KMS-11 (cell line): ENCODE data around the gene C18orf32.
"Not testable (repeated sequence)": the region's sequence is repeated elsewhere in the genome, so short reads cannot be mapped to it uniquely, and the experiment has no call there.

Experiments
- H2AFZ ChIP-seq: fragments of 200-600 bp; sonication (generic); 2 replicates; pipeline ENCODE4 v1.6.1; 2016; ENCODE audit warnings: antibody characterized with exemption, mixed run types, low read depth
- H3K27ac ChIP-seq: fragments of 200-600 bp; sonication (generic); 2 replicates; pipeline ENCODE4 v1.6.1; 2016; ENCODE audit warnings: mild to moderate bottlenecking, mixed run types
- H3K27me3 ChIP-seq: fragments of 200-600 bp; sonication (generic); 2 replicates; pipeline ENCODE4 v1.6.1; 2017; ENCODE audit warnings: mild to moderate bottlenecking, low read depth, mixed run types, moderate library complexity; ENCODE audit not compliant: insufficient read depth
- H3K36me3 ChIP-seq: fragments of 200-600 bp; sonication (generic); 2 replicates; pipeline ENCODE4 v1.6.1; 2017; ENCODE audit warnings: mild to moderate bottlenecking, mixed run types; ENCODE audit not compliant: insufficient read depth
- H3K4me1 ChIP-seq: fragments of 200-600 bp; sonication (generic); 2 replicates; pipeline ENCODE4 v1.6.1; 2016; ENCODE audit warnings: mild to moderate bottlenecking, low read depth, mixed run types; ENCODE audit not compliant: poor library complexity, severe bottlenecking
- H3K4me2 ChIP-seq: fragments of 200-600 bp; sonication (generic); 2 replicates; pipeline ENCODE4 v1.7.0; 2016; ENCODE audit warnings: mild to moderate bottlenecking, mixed run types
- H3K4me3 ChIP-seq: fragments of 200-600 bp; sonication (generic); IDR thresholded peaks from 2 replicates; pipeline ENCODE4 v1.6.1; 2017; ENCODE audit warnings: low read depth, low read length, mixed read lengths; ENCODE audit not compliant: insufficient read depth
- H3K79me2 ChIP-seq: fragments of 200-600 bp; sonication (generic); 2 replicates; pipeline ENCODE4 v1.6.1; 2016; ENCODE audit warnings: low read depth, mixed run types; ENCODE audit not compliant: insufficient read depth
- H3K9ac ChIP-seq: fragments of 200-600 bp; sonication (generic); 2 replicates; pipeline ENCODE4 v1.6.1; 2016; ENCODE audit warnings: mild to moderate bottlenecking, mixed run types
- H4K20me1 ChIP-seq: fragments of 200-600 bp; sonication (generic); 2 replicates; pipeline ENCODE4 v1.6.1; 2016; ENCODE audit warnings: mild to moderate bottlenecking, mixed run types; ENCODE audit not compliant: insufficient read depth
- CTCF ChIP-seq: fragments of 200-600 bp; sonication (generic); conservative IDR thresholded peaks from 2 replicates; pipeline ENCODE4 v1.6.1; 2017; ENCODE audit warnings: low read depth, mild to moderate bottlenecking, antibody characterized with exemption, low read length, moderate library complexity, mixed read lengths

The C18orf32 gene

DNA sequence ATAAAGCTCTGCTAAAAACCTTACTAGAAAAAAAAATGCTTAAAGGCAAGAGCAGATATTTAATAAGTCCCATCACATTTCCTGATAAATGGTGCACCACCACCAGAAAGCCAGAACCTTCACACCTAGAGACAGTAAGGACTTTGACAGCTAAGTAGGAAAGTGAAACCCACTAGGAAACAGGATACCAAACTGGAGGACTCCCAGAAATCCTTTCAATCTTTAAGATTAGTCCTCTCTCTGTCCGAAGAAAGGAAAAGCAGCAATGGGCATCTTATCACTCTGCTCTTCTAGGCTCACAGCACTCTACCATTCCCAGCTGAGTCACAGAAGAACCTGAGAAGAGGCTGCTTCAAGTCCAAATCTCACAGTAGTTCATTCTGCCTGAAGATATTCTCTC is 30.2 kb downstream of the C18orf32 start:
- no peaks in the 10 kb centered on the region for H3K27me3 ChIP-seq
- H3K4me3 ChIP-seq = no peak overlapping the region
- H2AFZ ChIP-seq = no peak overlapping the region
- no peak overlapping the region for H3K27ac ChIP-seq
- no peak overlapping the region for H3K9ac ChIP-seq
- no peak overlapping the region for H3K4me2 ChIP-seq
- no peak for TF ChIP-seq CTCF
- H4K20me1 ChIP-seq = no peaks in the 10 kb centered on the region
- peaks cover 31% of the 10 kb centered on the region for H3K4me1 ChIP-seq
- peaks cover 38% of the 10 kb centered on the region for H3K79me2 ChIP-seq
- H3K36me3 ChIP-seq = no peaks in the 10 kb centered on the region

DNA sequence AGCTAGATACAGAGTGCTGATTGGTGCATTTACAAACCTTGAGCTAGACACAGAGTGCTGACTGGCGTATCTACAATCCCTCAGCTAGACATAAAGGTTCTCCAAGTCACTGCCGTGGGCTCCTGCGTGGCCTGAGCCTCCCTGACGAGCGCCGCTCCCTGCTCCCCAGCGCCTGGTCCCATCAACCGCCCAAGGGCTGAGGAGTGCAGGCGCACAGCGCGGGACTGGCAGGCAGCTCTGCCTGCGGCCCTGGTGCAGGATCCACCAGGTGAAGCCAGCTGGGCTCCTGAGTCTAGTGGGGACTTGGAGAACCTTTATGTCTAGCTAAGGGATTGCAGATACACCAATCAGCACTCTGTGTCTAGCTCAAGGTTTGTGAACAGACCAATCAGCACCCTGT is 34.5 kb downstream of the C18orf32 start:
- not testable (repeated sequence) for H3K27ac ChIP-seq, H3K27me3 ChIP-seq, H2AFZ ChIP-seq, H4K20me1 ChIP-seq, H3K36me3 ChIP-seq, H3K9ac ChIP-seq, H3K4me3 ChIP-seq, H3K4me2 ChIP-seq
- Histone ChIP-seq H3K4me1 (peaks cover 11% of the 10 kb centered on the region), H3K79me2 (peaks cover 22% of the 10 kb centered on the region; the same call in 1 of the 2 replicates)

GRCh38 chr18:49447810-49448745 is 39.0 kb downstream of the C18orf32 start:
- H3K79me2 ChIP-seq = no peaks in the 10 kb centered on the region
- H3K27ac ChIP-seq = no peak overlapping the region
- no peaks in the 10 kb centered on the region for H4K20me1 ChIP-seq
- H3K4me2 ChIP-seq = no peak overlapping the region
- TF ChIP-seq CTCF = peak; percentile 94
- H3K27me3 ChIP-seq = no peaks in the 10 kb centered on the region
- H3K9ac ChIP-seq = no peak overlapping the region
- H3K4me3 ChIP-seq = no peak overlapping the region
- H2AFZ ChIP-seq = no peak overlapping the region
- no peaks in the 10 kb centered on the region for H3K36me3 ChIP-seq
- H3K4me1 ChIP-seq = no peaks in the 10 kb centered on the region

DNA sequence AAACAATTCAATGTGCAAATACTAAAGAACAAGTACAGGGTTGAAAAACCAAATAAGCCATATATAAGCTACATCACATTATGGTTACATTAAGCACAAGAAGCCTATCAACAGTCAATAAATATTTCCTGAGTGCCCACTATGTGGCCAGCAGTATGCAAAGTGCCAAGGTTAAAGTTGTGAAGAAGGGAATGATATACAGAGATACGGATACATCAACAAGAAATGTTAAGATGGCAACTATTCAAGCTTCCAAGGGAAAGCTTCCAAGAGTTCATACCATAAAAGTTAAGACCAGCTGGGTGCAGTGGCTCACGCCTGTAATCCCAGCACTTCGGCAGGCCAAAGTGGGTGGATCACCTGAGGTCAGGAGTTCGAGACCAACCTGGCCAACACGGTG is 40.6 kb downstream of the C18orf32 start:
- no peaks in the 10 kb centered on the region for H3K27me3 ChIP-seq
- H3K79me2 ChIP-seq = no peaks in the 10 kb centered on the region
- H3K27ac ChIP-seq = no peak overlapping the region

More for the DNA sequence above, 40.6 kb downstream of the C18orf32 start:
- peaks cover 2% of the 10 kb centered on the region for H3K4me1 ChIP-seq
- H3K4me2 ChIP-seq = no peak overlapping the region
- no peak overlapping the region for H2AFZ ChIP-seq
- H3K36me3 ChIP-seq = no peaks in the 10 kb centered on the region
- TF ChIP-seq CTCF = no peak
- no peaks in the 10 kb centered on the region for H4K20me1 ChIP-seq
- no peak overlapping the region for H3K4me3 ChIP-seq
- H3K9ac ChIP-seq = no peak overlapping the region
